ENCODE measurements around the gene CAMP.

CAMP gene

GRCh38 chr3:48222616-48223513, at the start of gene CAMP:
Gene CAMP (plus strand): TSS chr3:48223495. CDS start chr3:48223512, 17 bp downstream.
- no peak for TF ChIP-seq CTCF (IDR thresholded peaks at IDR 0.05; ENCODE audit: insufficient read depth, missing control alignments)
- FAIRE-seq (no peak), DNase-seq (ENCODE audit: insufficient read length, low spot score) (no peak)

GRCh38 chr3:48178072-48178471, 45.2 kb upstream of the CAMP start:
- FAIRE-seq (no peak), DNase-seq (ENCODE audit: insufficient read length, low spot score) (no peak)
- no peak for TF ChIP-seq CTCF (IDR thresholded peaks at IDR 0.05; ENCODE audit: insufficient read depth, missing control alignments)

- TF ChIP-seq CTCF (IDR thresholded peaks at IDR 0.05; ENCODE audit: insufficient read depth, missing control alignments), result no peak
- no peak for DNase-seq (ENCODE audit: insufficient read length, low spot score)
- no peak for FAIRE-seq
These were observed 43.3 kb upstream of the CAMP start for GRCh38 chr3:48180021-48180420.

- no peak for TF ChIP-seq CTCF (IDR thresholded peaks at IDR 0.05; ENCODE audit: insufficient read depth, missing control alignments)
- FAIRE-seq, result no peak
- DNase-seq (ENCODE audit: insufficient read length, low spot score), result no peak
These were observed 42.6 kb upstream of the CAMP start for GRCh38 chr3:48180531-48181253.

GRCh38 chr3:48184299-48184698, 39.0 kb upstream of the CAMP start:
- FAIRE-seq (no peak), DNase-seq (ENCODE audit: insufficient read length, low spot score) (no peak)
- TF ChIP-seq CTCF (IDR thresholded peaks at IDR 0.05; ENCODE audit: insufficient read depth, missing control alignments), result no peak

GRCh38 chr3:48185129-48185528, 38.2 kb upstream of the CAMP start:
- DNase-seq (ENCODE audit: insufficient read length, low spot score), result no peak
- FAIRE-seq, result no peak
- no peak for TF ChIP-seq CTCF (IDR thresholded peaks at IDR 0.05; ENCODE audit: insufficient read depth, missing control alignments)
